ENCODE measurements around the gene SERINC5.

GRCh38 chr5:80168388-80169028, 87.3 kb downstream of the SERINC5 start:
- TF ChIP-seq MAX (IDR thresholded peaks at IDR 0.05; ENCODE audit: low read depth, low read length) (no peak), POLR2A (IDR thresholded peaks at IDR 0.05; ENCODE audit: extremely low read depth, insufficient read length) (no peak), CTCF (IDR thresholded peaks at IDR 0.05; ENCODE audit: low read depth, low read length) (no peak)

Data from NB4 (cell line).